Brain microvascular endothelial cell (primary cell): ENCODE measurements around the gene SLC8A1.

ENCODE experiments used
- DNase-seq: peaks from one replicate; pipeline ENCODE4 v3.0.0-alpha.2; 2020
- H3K27ac ChIP-seq: fragments of 250-450 bp; sonication (Bioruptor Pico); 2 replicates; pipeline ENCODE4 v1.5.1; 2020; ENCODE audit warnings: mild to moderate bottlenecking, moderate library complexity
- H3K27me3 ChIP-seq: fragments of 250-450 bp; sonication (Bioruptor Pico); replicated peaks from 2 replicates; pipeline ENCODE4 v1.5.1; 2020; ENCODE audit warnings: mild to moderate bottlenecking
- H3K36me3 ChIP-seq: fragments of 250-450 bp; sonication (Bioruptor Pico); replicated peaks from 2 replicates; pipeline ENCODE4 v1.5.1; 2020; ENCODE audit warnings: mild to moderate bottlenecking
- H3K4me3 ChIP-seq: 2 replicates; pipeline ENCODE4 v1.5.1; 2011; ENCODE audit warnings: low read depth, mild to moderate bottlenecking, control low read depth, low read length, moderate library complexity
- in situ Hi-C: cut with HindIII; loops from 2 replicates; pipeline ENCODE4 v1.10.0; 2017; ENCODE audit warnings: low sequenced_read_pairs, low pct_ligation_motif_present
- TF ChIP-seq, protein P1 (sequence below): IDR thresholded peaks from 2 replicates; pipeline ENCODE4 v1.5.1; 2011; ENCODE audit warnings: low read depth, mild to moderate bottlenecking, moderate library complexity, low read length, control low read depth, inconsistent platforms; ENCODE audit errors: missing control alignments

Gene SLC8A1

DNA sequence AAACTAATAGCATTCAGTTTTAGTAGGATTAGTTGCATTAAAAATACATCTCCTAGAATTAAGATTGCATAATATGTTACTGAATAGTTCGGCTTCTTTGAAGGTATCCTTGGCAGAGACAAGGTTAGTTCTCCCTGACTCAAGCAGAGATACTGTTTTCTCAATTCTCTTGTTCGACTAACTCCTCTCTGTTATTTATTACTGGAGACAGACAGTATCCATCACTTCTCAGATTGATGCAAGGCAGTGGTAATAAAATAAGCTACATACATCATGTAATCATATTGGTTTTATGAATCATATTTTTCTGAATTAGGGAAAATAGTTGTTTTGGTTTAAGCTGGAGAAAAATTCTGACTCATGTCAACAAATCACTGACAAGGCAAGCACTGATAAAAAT, 134.8 kb downstream of the SLC8A1 start:
- no peak for DNase-seq
- no peaks in the 10 kb centered on the region for H3K36me3 ChIP-seq
- H3K27ac ChIP-seq, result no peak overlapping the region
- H3K27me3 ChIP-seq, result no peaks in the 10 kb centered on the region
- TF ChIP-seq, protein P1, sequence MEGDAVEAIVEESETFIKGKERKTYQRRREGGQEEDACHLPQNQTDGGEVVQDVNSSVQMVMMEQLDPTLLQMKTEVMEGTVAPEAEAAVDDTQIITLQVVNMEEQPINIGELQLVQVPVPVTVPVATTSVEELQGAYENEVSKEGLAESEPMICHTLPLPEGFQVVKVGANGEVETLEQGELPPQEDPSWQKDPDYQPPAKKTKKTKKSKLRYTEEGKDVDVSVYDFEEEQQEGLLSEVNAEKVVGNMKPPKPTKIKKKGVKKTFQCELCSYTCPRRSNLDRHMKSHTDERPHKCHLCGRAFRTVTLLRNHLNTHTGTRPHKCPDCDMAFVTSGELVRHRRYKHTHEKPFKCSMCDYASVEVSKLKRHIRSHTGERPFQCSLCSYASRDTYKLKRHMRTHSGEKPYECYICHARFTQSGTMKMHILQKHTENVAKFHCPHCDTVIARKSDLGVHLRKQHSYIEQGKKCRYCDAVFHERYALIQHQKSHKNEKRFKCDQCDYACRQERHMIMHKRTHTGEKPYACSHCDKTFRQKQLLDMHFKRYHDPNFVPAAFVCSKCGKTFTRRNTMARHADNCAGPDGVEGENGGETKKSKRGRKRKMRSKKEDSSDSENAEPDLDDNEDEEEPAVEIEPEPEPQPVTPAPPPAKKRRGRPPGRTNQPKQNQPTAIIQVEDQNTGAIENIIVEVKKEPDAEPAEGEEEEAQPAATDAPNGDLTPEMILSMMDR, result no peak
- no peak overlapping the region for H3K4me3 ChIP-seq
- in situ Hi-C loops, result no loop called here

DNA sequence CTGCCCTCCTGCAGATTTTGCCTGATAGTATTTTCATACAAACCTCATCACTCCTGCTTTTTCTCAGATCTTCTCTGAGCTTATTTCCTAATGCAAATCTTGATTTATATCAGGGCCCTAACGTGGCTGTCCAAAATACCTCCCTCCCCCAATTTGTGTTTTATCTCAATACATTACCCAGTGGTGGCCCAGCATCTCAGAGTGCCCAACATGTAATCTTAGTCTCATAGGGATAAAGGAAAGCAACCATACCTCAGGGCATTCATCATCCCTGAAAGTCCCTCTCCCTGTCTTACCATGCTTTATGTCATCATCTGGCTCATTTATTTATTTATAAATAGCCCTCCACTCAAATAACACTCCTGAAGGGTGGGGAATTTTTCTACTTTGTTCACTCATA, 135.3 kb downstream of the SLC8A1 start:
- no peak overlapping the region for H3K4me3 ChIP-seq
- in situ Hi-C loops, result no loop called here
- no peak for DNase-seq
- no peak overlapping the region for H3K27ac ChIP-seq
- TF ChIP-seq, protein P1, result no peak
- no peaks in the 10 kb centered on the region for H3K36me3 ChIP-seq
- H3K27me3 ChIP-seq, result no peaks in the 10 kb centered on the region

DNA sequence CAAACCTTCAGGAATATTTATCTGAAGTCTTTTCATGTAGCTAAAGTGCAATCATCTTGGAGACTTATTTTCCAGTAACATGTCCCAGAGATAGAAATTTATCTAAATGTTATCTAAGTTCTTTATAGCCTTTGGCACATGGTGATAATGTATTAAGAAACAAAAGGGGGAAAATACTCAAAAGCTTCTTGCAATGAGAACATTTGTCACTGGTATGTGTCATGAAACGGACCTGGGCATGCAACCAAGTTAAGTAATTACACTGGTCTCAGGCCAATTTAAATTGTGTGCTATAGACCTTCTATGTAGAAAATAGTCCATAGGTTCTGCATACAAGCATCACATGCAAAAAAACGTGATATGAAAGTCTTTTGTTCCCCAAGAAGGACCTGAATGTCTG, 136.2 kb downstream of the SLC8A1 start:
- peak; percentile 20 for DNase-seq
- TF ChIP-seq, protein P1, result no peak
- no peak overlapping the region for H3K4me3 ChIP-seq
- in situ Hi-C loops, result no loop called here
- no peak overlapping the region for H3K27ac ChIP-seq
- no peaks in the 10 kb centered on the region for H3K36me3 ChIP-seq
- H3K27me3 ChIP-seq, result no peaks in the 10 kb centered on the region

DNA sequence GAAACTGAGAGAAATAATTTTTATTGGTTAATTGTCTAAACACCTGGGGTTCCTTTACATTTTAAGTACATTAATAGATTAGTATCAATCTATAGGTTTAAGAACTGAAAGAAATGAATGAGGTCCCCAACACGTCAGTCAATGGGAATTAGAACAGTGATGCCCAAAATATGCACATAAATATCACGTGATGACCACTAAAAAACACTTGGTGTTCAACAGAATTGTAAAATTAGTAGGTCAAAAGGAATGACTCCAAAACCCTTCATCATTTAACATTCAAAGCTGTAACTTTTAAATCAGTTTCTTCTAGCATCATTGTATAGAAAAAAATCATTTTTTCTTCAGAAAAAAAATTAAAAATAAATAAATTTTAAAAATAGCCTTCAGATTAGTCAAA, 140.9 kb downstream of the SLC8A1 start:
- TF ChIP-seq, protein P1, result no peak
- H3K4me3 ChIP-seq, result no peak overlapping the region
- in situ Hi-C loops, result no loop called here
- no peak overlapping the region for H3K27ac ChIP-seq
- no peaks in the 10 kb centered on the region for H3K27me3 ChIP-seq
- no peak for DNase-seq
- no peaks in the 10 kb centered on the region for H3K36me3 ChIP-seq

DNA sequence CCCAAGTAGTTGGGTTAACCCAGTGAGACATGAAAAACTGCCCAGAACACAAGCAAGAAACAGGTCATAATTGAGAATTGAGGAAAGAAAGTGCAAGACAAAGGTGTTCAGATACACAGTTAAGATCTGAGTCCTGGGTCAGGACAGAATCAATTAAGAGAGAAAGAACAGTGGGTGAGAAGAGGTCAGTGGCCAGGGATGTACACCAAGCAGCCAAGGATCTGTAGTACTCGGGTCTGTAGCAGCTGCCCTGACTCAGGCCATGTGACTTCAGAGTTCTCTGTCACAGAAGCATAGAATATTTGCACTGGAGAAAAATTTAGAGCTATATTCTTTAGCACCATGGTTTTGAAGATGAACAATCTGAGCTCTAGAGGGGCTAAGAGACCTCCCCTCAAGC, 141.6 kb downstream of the SLC8A1 start:
- TF ChIP-seq, protein P1, result no peak
- DNase-seq, result no peak
- no peak overlapping the region for H3K27ac ChIP-seq
- no peak overlapping the region for H3K4me3 ChIP-seq
- no peaks in the 10 kb centered on the region for H3K27me3 ChIP-seq
- H3K36me3 ChIP-seq, result no peaks in the 10 kb centered on the region
- in situ Hi-C loops, result no loop called here

DNA sequence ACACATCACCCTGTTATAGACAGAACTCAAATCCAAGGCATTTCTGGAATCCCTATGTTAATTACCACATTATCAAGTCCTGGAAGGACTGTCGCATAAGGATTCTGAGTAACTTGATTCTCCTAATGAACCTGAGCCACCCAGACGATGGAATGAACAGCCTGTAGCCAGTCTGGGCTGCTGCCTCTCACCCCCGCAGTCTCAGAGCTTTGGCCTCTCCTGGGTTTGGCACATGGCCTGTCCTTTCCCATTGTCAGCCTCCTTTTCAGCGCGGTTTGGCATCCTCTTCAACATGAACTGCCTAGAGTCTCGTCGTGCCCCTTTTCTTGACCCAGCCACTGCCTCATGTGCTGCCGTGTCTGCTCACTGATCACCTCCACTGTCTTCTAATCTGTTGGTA, 147.6 kb downstream of the SLC8A1 start:
- no peaks in the 10 kb centered on the region for H3K27me3 ChIP-seq
- TF ChIP-seq, protein P1, result no peak
- H3K36me3 ChIP-seq, result no peaks in the 10 kb centered on the region
- H3K4me3 ChIP-seq, result no peak overlapping the region
- DNase-seq, result no peak
- no peak overlapping the region for H3K27ac ChIP-seq
- in situ Hi-C loops, result no loop called here
